Measurements from ENCODE around the gene DENR.
"Not testable (repeated sequence)": the region's sequence is repeated elsewhere in the genome, so short reads cannot be mapped to it uniquely, and the experiment has no call there.

DENR gene

GRCh38 chr12:122709287-122709686 lies 43.3 kb upstream of the DENR start:
- not testable (repeated sequence) for H2BK120ac ChIP-seq (ENCODE audit: low read depth, low read length); H4K8ac ChIP-seq (ENCODE audit: low read length); H2BK12ac ChIP-seq (ENCODE audit: low read length in 2 of 2); H3K9me3 ChIP-seq (ENCODE audit: control insufficient read depth, low read length); H3K4me2 ChIP-seq (ENCODE audit: low read length, poor library complexity, severe bottlenecking); H2BK15ac ChIP-seq (ENCODE audit: low read depth, poor library complexity, severe bottlenecking); H3K14ac ChIP-seq (ENCODE audit: low read length in 2 of 2); H3K9ac ChIP-seq (ENCODE audit: low read length); DNase-seq; H4K91ac ChIP-seq (ENCODE audit: low read length); H3K27me3 ChIP-seq (ENCODE audit: control insufficient read depth in 1 of 2, insufficient read depth in 1 of 2, low read length in 2 of 2); H2AFZ ChIP-seq (ENCODE audit: low read depth, low read length); H3K79me1 ChIP-seq (replicated peaks; ENCODE audit: low read length, poor library complexity, severe bottlenecking); H3K18ac ChIP-seq (ENCODE audit: low read depth in 1 of 2, low read length in 2 of 2); H3K4me1 ChIP-seq (ENCODE audit: control insufficient read depth, insufficient read depth, low read depth, low read length); H3K4ac ChIP-seq (ENCODE audit: low read depth in 1 of 2, low read length in 2 of 2); H3K36me3 ChIP-seq (ENCODE audit: control insufficient read depth in 1 of 2, insufficient read depth in 2 of 2, low read depth in 1 of 2, low read length in 2 of 2); H2AK5ac ChIP-seq (ENCODE audit: low read length, severe bottlenecking); H3K27ac ChIP-seq (ENCODE audit: low read length, poor library complexity, severe bottlenecking); H2BK5ac ChIP-seq (ENCODE audit: low read depth, low read length, poor library complexity, severe bottlenecking); H3K23ac ChIP-seq (ENCODE audit: low read length in 2 of 2); H3K4me3 ChIP-seq (ENCODE audit: insufficient read depth in 1 of 2, low read depth in 1 of 2, low read length in 2 of 2)
- WGBS, result no CpG with 5 or more reads among the region's 3 CpGs

GRCh38 chr12:122710341-122710740 lies 42.3 kb upstream of the DENR start:
- WGBS, result 97% methylated on average over 2 of the region's 2 CpGs
- H2BK5ac ChIP-seq (ENCODE audit: low read depth, low read length, poor library complexity, severe bottlenecking); H3K27ac ChIP-seq (ENCODE audit: low read length, poor library complexity, severe bottlenecking): not testable (repeated sequence)

GRCh38 chr12:122711266-122711665 lies 41.4 kb upstream of the DENR start:
- H3K4ac ChIP-seq (ENCODE audit: low read depth in 1 of 2, low read length in 2 of 2), result not testable (repeated sequence)
- WGBS, result 97% methylated on average over 1 of the region's 1 CpG

More at GRCh38 chr12:122710341-122710740, 42.3 kb upstream of the DENR start:
- H4K91ac ChIP-seq (ENCODE audit: low read length); H3K4me1 ChIP-seq (ENCODE audit: control insufficient read depth, insufficient read depth, low read depth, low read length); H3K4ac ChIP-seq (ENCODE audit: low read depth in 1 of 2, low read length in 2 of 2); H2AFZ ChIP-seq (ENCODE audit: low read depth, low read length); H3K18ac ChIP-seq (ENCODE audit: low read depth in 1 of 2, low read length in 2 of 2); H3K4me3 ChIP-seq (ENCODE audit: insufficient read depth in 1 of 2, low read depth in 1 of 2, low read length in 2 of 2); H3K23ac ChIP-seq (ENCODE audit: low read length in 2 of 2); DNase-seq; H2BK12ac ChIP-seq (ENCODE audit: low read length in 2 of 2); H3K9me3 ChIP-seq (ENCODE audit: control insufficient read depth, low read length); H3K4me2 ChIP-seq (ENCODE audit: low read length, poor library complexity, severe bottlenecking); H3K9ac ChIP-seq (ENCODE audit: low read length); H2BK120ac ChIP-seq (ENCODE audit: low read depth, low read length); H4K8ac ChIP-seq (ENCODE audit: low read length); H3K79me1 ChIP-seq (replicated peaks; ENCODE audit: low read length, poor library complexity, severe bottlenecking); H3K36me3 ChIP-seq (ENCODE audit: control insufficient read depth in 1 of 2, insufficient read depth in 2 of 2, low read depth in 1 of 2, low read length in 2 of 2); H2AK5ac ChIP-seq (ENCODE audit: low read length, severe bottlenecking); H3K14ac ChIP-seq (ENCODE audit: low read length in 2 of 2); H3K27me3 ChIP-seq (ENCODE audit: control insufficient read depth in 1 of 2, insufficient read depth in 1 of 2, low read length in 2 of 2); H2BK15ac ChIP-seq (ENCODE audit: low read depth, poor library complexity, severe bottlenecking): not testable (repeated sequence)

GRCh38 chr12:122713491-122714188 lies 39.0 kb upstream of the DENR start:
- not testable (repeated sequence) for H3K9ac ChIP-seq (ENCODE audit: low read length); DNase-seq; H4K8ac ChIP-seq (ENCODE audit: low read length); H3K4me3 ChIP-seq (ENCODE audit: insufficient read depth in 1 of 2, low read depth in 1 of 2, low read length in 2 of 2); H2BK12ac ChIP-seq (ENCODE audit: low read length in 2 of 2); H2AK5ac ChIP-seq (ENCODE audit: low read length, severe bottlenecking); H4K91ac ChIP-seq (ENCODE audit: low read length); H3K27me3 ChIP-seq (ENCODE audit: control insufficient read depth in 1 of 2, insufficient read depth in 1 of 2, low read length in 2 of 2); H3K4ac ChIP-seq (ENCODE audit: low read depth in 1 of 2, low read length in 2 of 2); H2BK5ac ChIP-seq (ENCODE audit: low read depth, low read length, poor library complexity, severe bottlenecking); H2BK120ac ChIP-seq (ENCODE audit: low read depth, low read length); H3K79me1 ChIP-seq (replicated peaks; ENCODE audit: low read length, poor library complexity, severe bottlenecking); H3K23ac ChIP-seq (ENCODE audit: low read length in 2 of 2); H3K4me2 ChIP-seq (ENCODE audit: low read length, poor library complexity, severe bottlenecking); H3K14ac ChIP-seq (ENCODE audit: low read length in 2 of 2); H3K36me3 ChIP-seq (ENCODE audit: control insufficient read depth in 1 of 2, insufficient read depth in 2 of 2, low read depth in 1 of 2, low read length in 2 of 2); H3K4me1 ChIP-seq (ENCODE audit: control insufficient read depth, insufficient read depth, low read depth, low read length); H2AFZ ChIP-seq (ENCODE audit: low read depth, low read length); H3K18ac ChIP-seq (ENCODE audit: low read depth in 1 of 2, low read length in 2 of 2); H3K27ac ChIP-seq (ENCODE audit: low read length, poor library complexity, severe bottlenecking); H3K9me3 ChIP-seq (ENCODE audit: control insufficient read depth, low read length); H2BK15ac ChIP-seq (ENCODE audit: low read depth, poor library complexity, severe bottlenecking)
- no CpG with 5 or more reads among the region's 10 CpGs for WGBS

More at GRCh38 chr12:122711266-122711665, 41.4 kb upstream of the DENR start:
- H3K27me3 ChIP-seq (ENCODE audit: control insufficient read depth in 1 of 2, insufficient read depth in 1 of 2, low read length in 2 of 2); H2BK12ac ChIP-seq (ENCODE audit: low read length in 2 of 2); H3K79me1 ChIP-seq (replicated peaks; ENCODE audit: low read length, poor library complexity, severe bottlenecking); H3K4me2 ChIP-seq (ENCODE audit: low read length, poor library complexity, severe bottlenecking); H3K4me3 ChIP-seq (ENCODE audit: insufficient read depth in 1 of 2, low read depth in 1 of 2, low read length in 2 of 2); H3K9ac ChIP-seq (ENCODE audit: low read length); H2BK15ac ChIP-seq (ENCODE audit: low read depth, poor library complexity, severe bottlenecking); H2BK5ac ChIP-seq (ENCODE audit: low read depth, low read length, poor library complexity, severe bottlenecking); H3K36me3 ChIP-seq (ENCODE audit: control insufficient read depth in 1 of 2, insufficient read depth in 2 of 2, low read depth in 1 of 2, low read length in 2 of 2); H3K18ac ChIP-seq (ENCODE audit: low read depth in 1 of 2, low read length in 2 of 2); H3K9me3 ChIP-seq (ENCODE audit: control insufficient read depth, low read length); H3K23ac ChIP-seq (ENCODE audit: low read length in 2 of 2); H3K27ac ChIP-seq (ENCODE audit: low read length, poor library complexity, severe bottlenecking); H2BK120ac ChIP-seq (ENCODE audit: low read depth, low read length); DNase-seq; H4K91ac ChIP-seq (ENCODE audit: low read length); H2AK5ac ChIP-seq (ENCODE audit: low read length, severe bottlenecking); H4K8ac ChIP-seq (ENCODE audit: low read length); H2AFZ ChIP-seq (ENCODE audit: low read depth, low read length); H3K14ac ChIP-seq (ENCODE audit: low read length in 2 of 2); H3K4me1 ChIP-seq (ENCODE audit: control insufficient read depth, insufficient read depth, low read depth, low read length): not testable (repeated sequence)
